ENCODE measurements around the gene KLF14.

DNA sequence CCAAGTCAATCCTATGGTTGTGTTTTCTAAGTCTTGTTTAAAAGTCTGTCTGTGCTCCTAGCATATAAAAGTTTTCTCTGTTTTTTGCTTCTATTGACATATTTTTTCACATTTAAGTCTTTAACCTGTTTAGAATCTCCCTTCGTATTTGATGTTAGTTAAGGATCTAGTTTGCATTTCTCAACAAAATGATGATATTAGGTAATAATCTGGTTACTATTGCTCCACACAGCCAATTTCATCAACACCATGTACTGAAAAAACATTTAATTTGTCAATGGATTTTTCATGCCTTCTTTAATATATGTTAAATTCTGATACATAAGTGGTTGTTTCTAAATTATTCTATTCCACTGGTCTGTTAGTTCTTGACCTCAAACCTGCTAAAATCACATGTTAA lies 30.2 kb downstream of the KLF14 start:
- TF ChIP-seq, protein P1, sequence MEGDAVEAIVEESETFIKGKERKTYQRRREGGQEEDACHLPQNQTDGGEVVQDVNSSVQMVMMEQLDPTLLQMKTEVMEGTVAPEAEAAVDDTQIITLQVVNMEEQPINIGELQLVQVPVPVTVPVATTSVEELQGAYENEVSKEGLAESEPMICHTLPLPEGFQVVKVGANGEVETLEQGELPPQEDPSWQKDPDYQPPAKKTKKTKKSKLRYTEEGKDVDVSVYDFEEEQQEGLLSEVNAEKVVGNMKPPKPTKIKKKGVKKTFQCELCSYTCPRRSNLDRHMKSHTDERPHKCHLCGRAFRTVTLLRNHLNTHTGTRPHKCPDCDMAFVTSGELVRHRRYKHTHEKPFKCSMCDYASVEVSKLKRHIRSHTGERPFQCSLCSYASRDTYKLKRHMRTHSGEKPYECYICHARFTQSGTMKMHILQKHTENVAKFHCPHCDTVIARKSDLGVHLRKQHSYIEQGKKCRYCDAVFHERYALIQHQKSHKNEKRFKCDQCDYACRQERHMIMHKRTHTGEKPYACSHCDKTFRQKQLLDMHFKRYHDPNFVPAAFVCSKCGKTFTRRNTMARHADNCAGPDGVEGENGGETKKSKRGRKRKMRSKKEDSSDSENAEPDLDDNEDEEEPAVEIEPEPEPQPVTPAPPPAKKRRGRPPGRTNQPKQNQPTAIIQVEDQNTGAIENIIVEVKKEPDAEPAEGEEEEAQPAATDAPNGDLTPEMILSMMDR (IDR thresholded peaks at IDR 0.05; ENCODE audit: insufficient read depth, low read depth, low read length) = no peak
- TF ChIP-seq EZH2 (IDR thresholded peaks at IDR 0.05; ENCODE audit: insufficient read depth, low read length) = no peak
